Neural crest cell (in vitro differentiated cells): Measurements from ENCODE around the gene MATN4. TPM values are rescaled to one million over a fixed set of nuclear protein-coding genes. Genes with fewer than 3 reads are reported as not detected.
A peak's percentile ranks its signal among the peaks of the same experiment; 100 is the strongest.

Experiments
- DNase-seq: peaks from one replicate; pipeline ENCODE4 v3.0.0; 2021; ENCODE audit warnings: low read depth, mixed read lengths, low spot score
- H3K27ac Mint-ChIP-seq: one replicate; pipeline ENCODE4 v1.8.0; 2021; ENCODE audit warnings: mild to moderate bottlenecking, mixed read lengths; ENCODE audit not compliant: unreplicated experiment
- H3K27me3 Mint-ChIP-seq: 2 replicates; pipeline ENCODE4 v1.8.0; 2021; ENCODE audit warnings: low read depth, mild to moderate bottlenecking, mixed read lengths
- H3K36me3 Mint-ChIP-seq: 2 replicates; pipeline ENCODE4 v1.8.0; 2021; ENCODE audit warnings: low read depth, mild to moderate bottlenecking, mixed read lengths
- H3K4me1 Mint-ChIP-seq: 2 replicates; pipeline ENCODE4 v1.8.0; 2021; ENCODE audit warnings: mixed read lengths
- H3K4me3 Mint-ChIP-seq: one replicate; pipeline ENCODE4 v1.8.0; 2021; ENCODE audit warnings: mild to moderate bottlenecking, mixed read lengths
- H3K9me3 Mint-ChIP-seq: 2 replicates; pipeline ENCODE4 v1.8.0; 2021; ENCODE audit warnings: mixed read lengths
- total RNA-seq: library from RNA; stranded (reverse); gene quantifications from 2 replicates; pipeline ENCODE4 v1.2.1, GENCODE V29; 2021
- TF ChIP-seq, protein P1 (sequence below): fragments of 200-600 bp; sonication (generic); conservative IDR thresholded peaks from 2 replicates; pipeline ENCODE4 v1.5.0; 2021; ENCODE audit warnings: antibody characterized with exemption, mild to moderate bottlenecking

MATN4 gene
- total RNA-seq, 1 donor from 2014 or later = not detected

DNA sequence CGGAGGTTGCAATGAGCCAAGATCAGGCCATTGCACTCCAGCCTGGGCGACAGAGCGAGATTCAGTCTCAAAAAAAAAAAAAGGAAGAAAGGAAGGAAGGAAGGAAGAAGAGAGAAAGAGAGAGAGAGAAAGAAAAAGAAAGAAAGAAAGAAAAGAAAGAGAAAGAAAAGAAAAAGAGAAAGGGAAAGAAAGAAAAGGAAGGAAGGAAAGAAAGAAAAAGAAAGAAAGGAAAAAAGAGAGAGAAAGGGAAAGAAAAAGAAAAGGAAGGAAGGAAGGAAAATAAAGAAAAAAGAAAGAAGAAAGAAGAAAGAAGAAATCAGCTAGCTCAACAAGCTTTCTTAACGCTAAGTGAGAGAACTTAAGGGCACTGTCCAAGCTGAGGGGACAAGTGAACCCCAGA is 7.6 kb upstream of the MATN4 start:
- no peak for DNase-seq
- Mint-ChIP-seq H3K27me3 (peaks cover 22% of the 10 kb centered on the region), H3K36me3 (no peaks in the 10 kb centered on the region), H3K9me3 (no peaks in the 10 kb centered on the region), H3K4me3 (no peak overlapping the region), H3K27ac (no peak overlapping the region), H3K4me1 (no peaks in the 10 kb centered on the region)
- TF ChIP-seq, protein P1, sequence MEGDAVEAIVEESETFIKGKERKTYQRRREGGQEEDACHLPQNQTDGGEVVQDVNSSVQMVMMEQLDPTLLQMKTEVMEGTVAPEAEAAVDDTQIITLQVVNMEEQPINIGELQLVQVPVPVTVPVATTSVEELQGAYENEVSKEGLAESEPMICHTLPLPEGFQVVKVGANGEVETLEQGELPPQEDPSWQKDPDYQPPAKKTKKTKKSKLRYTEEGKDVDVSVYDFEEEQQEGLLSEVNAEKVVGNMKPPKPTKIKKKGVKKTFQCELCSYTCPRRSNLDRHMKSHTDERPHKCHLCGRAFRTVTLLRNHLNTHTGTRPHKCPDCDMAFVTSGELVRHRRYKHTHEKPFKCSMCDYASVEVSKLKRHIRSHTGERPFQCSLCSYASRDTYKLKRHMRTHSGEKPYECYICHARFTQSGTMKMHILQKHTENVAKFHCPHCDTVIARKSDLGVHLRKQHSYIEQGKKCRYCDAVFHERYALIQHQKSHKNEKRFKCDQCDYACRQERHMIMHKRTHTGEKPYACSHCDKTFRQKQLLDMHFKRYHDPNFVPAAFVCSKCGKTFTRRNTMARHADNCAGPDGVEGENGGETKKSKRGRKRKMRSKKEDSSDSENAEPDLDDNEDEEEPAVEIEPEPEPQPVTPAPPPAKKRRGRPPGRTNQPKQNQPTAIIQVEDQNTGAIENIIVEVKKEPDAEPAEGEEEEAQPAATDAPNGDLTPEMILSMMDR = no peak

DNA sequence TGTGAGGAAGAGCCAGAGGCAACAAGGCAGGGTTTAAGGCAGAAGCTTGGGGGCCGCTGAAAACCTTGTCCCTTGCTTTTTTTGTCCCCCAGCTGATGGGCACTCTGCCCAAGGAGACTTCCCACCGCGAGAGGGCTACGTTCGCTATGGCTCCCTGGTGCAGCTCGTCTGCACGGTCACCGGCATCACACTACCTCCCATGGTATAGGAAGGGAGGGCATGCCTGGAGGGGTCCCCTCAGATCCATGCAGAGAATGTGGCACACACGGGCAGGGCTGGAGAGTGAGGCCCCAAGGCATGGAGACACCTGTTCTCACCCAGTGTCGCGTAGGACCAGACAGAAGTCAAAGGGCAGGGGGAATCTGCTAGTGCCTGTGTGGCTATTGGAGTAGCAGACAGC is 5.8 kb upstream of the MATN4 start:
- Mint-ChIP-seq H3K4me3 (no peak overlapping the region), H3K27me3 (peaks cover 30% of the 10 kb centered on the region)
- TF ChIP-seq, protein P1 = no peak

DNA sequence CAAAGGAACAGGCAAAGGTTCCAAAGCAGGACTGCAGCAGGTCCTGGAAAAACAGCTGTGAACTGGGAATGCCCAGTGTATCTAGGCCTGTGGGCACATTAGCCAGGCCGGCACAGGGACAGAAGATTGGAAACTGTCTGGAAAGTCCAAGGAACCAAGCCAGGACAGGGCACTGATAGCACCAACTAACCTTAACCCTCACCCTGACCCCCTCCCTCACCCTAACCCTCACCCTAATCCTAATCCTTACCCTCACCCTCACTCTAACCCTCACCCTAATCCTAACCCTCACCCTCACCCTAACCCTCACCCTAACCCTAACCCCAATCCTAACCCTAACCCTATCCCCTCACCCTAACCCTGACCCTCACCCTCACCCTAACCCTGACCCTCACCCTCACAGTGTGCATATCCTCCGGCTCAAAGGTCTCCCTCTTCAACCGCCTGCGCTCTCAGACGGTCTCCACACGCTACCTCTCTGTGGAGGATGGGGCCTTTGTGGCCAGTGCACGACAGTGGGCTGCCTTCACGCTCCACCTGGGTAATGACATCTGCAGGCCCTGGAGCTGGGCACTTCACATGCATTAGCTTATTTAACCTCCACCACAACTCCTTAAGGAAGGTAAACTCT is 5.1 kb upstream of the MATN4 start:
- H3K9me3 Mint-ChIP-seq = no peaks in the 10 kb centered on the region
- no peak for DNase-seq
- no peak overlapping the region for H3K4me3 Mint-ChIP-seq
- no peaks in the 10 kb centered on the region for H3K4me1 Mint-ChIP-seq
- TF ChIP-seq, protein P1 = no peak
- peaks cover 30% of the 10 kb centered on the region for H3K27me3 Mint-ChIP-seq
- H3K36me3 Mint-ChIP-seq = no peaks in the 10 kb centered on the region
- H3K27ac Mint-ChIP-seq = no peak overlapping the region

More for the DNA sequence above, 5.8 kb upstream of the MATN4 start:
- no peaks in the 10 kb centered on the region for H3K9me3 Mint-ChIP-seq
- H3K4me1 Mint-ChIP-seq = no peaks in the 10 kb centered on the region
- no peaks in the 10 kb centered on the region for H3K36me3 Mint-ChIP-seq
- H3K27ac Mint-ChIP-seq = no peak overlapping the region
- no peak for DNase-seq

DNA sequence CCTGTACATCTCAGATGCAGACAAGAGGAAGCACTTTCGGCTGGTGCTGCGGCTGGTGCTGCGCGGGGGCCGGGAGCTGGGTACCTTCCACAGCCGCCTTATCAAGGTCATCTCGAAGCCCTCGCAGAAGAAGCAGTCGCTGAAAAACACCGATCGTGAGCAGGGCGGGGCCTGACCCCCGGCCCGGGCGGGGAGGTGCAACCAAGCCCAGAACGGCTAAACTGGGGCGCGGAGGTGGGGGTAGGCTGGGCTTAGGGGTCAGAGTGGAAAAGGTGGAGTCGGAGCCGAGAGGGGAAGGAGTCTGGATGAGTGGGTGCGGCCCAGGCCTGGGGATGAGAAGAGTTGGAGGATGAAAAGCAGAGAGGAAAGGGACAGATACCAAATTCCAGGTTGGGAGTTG is 4.1 kb upstream of the MATN4 start:
- TF ChIP-seq, protein P1 = no peak
- Mint-ChIP-seq H3K27ac (no peak overlapping the region), H3K9me3 (no peaks in the 10 kb centered on the region), H3K4me3 (no peak overlapping the region), H3K36me3 (no peaks in the 10 kb centered on the region), H3K27me3 (peaks cover 35% of the 10 kb centered on the region), H3K4me1 (no peaks in the 10 kb centered on the region)
- no peak for DNase-seq

DNA sequence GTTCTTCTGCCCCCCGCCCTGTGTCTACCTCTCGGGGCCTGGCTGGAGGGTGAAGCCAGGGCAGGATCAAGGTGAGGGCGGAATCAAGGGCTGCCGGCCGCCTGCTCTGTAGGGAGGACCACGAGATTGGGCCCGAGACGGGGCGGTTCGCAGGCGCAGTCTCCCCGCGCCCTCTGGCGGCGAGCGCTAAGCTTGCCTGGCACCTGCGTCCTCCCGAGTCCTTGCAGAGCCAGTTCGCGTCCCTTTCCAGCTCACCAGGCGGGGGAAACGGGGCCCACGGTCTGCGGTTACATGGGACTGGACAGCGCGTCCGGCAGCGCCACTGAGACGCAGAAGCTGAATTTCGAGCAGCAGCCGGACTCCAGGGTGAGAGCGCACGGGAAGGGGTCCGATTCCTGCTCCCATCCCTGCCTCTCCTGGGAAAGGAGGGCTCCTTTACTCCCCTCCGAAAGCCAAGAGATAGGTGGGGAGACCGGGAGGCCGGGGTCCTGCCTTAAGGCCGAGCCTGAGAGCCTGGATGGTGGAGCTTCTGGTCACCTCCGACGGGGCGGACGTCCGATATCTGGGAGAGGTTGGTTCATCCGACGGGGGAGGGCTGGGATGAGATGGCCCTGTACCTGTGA is 3.6 kb upstream of the MATN4 start:
- TF ChIP-seq, protein P1 = peak; percentile 86
- H3K4me3 Mint-ChIP-seq = no peak overlapping the region
- no peaks in the 10 kb centered on the region for H3K4me1 Mint-ChIP-seq
- H3K27ac Mint-ChIP-seq = no peak overlapping the region
- DNase-seq = peak; percentile 69
- no peaks in the 10 kb centered on the region for H3K9me3 Mint-ChIP-seq
- no peaks in the 10 kb centered on the region for H3K36me3 Mint-ChIP-seq
- peaks cover 32% of the 10 kb centered on the region for H3K27me3 Mint-ChIP-seq
